ENCODE data around the gene SIRT4. TPM values are rescaled to one million over a fixed set of nuclear protein-coding genes. Genes with fewer than 3 reads are reported as not detected.

The SIRT4 gene
- total RNA-seq, 1 experiment from 2014 or later = 0.61 TPM

- in situ Hi-C loops (cut with HindIII; ENCODE audit: low pct_unique_long_range_greater_than_20kb, low sequenced_read_pairs) = no loop called here
- no peak for DNase-seq (ENCODE audit: low read depth)
Measured at GRCh38 chr12:120353556-120354317, 51.6 kb downstream of the SIRT4 start.

GRCh38 chr12:120356567-120357030 is 54.5 kb downstream of the SIRT4 start:
- peak; percentile 92 for DNase-seq (ENCODE audit: low read depth)

GRCh38 chr12:120357104-120357503 is 55.0 kb downstream of the SIRT4 start:
- no peak for DNase-seq (ENCODE audit: low read depth)
- in situ Hi-C loops (cut with HindIII; ENCODE audit: low pct_unique_long_range_greater_than_20kb, low sequenced_read_pairs) = no loop called here

More at GRCh38 chr12:120356567-120357030, 54.5 kb downstream of the SIRT4 start:
- in situ Hi-C loops (cut with HindIII; ENCODE audit: low pct_unique_long_range_greater_than_20kb, low sequenced_read_pairs) = no loop called here

GRCh38 chr12:120358412-120359100 is 56.4 kb downstream of the SIRT4 start:
- in situ Hi-C loops (cut with HindIII; ENCODE audit: low pct_unique_long_range_greater_than_20kb, low sequenced_read_pairs) = no loop called here

GRCh38 chr12:120359128-120359527 is 57.0 kb downstream of the SIRT4 start:
- in situ Hi-C loops (cut with HindIII; ENCODE audit: low pct_unique_long_range_greater_than_20kb, low sequenced_read_pairs) = no loop called here
- no peak for DNase-seq (ENCODE audit: low read depth)

More at GRCh38 chr12:120358412-120359100, 56.4 kb downstream of the SIRT4 start:
- no peak for DNase-seq (ENCODE audit: low read depth)

GRCh38 chr12:120361506-120362208 is 59.5 kb downstream of the SIRT4 start:
- DNase-seq (ENCODE audit: low read depth) = no peak
- in situ Hi-C loops (cut with HindIII; ENCODE audit: low pct_unique_long_range_greater_than_20kb, low sequenced_read_pairs) = no loop called here

Other genes with a start within 250 kb of the SIRT4 start
- 36.4 and 43.5 TPM in 2 replicates for gene RAB35, start 185.6 kb upstream of the SIRT4 start, total RNA-seq (2014; rRNA removed; shearing (Covaris generic); ENCODE audit: low replicate concordance)
- gene GCN1, start 107.6 kb upstream of the SIRT4 start, total RNA-seq (2014; rRNA removed; shearing (Covaris generic); ENCODE audit: low replicate concordance) = 44.3 and 51.5 TPM in 2 replicates
- gene RPLP0, start 101.2 kb upstream of the SIRT4 start, total RNA-seq (2014; rRNA removed; shearing (Covaris generic); ENCODE audit: low replicate concordance) = 5,858 and 6,047 TPM in 2 replicates
- gene PXN, start 36.6 kb upstream of the SIRT4 start, total RNA-seq (2014; rRNA removed; shearing (Covaris generic); ENCODE audit: low replicate concordance) = 8.2 and 28.8 TPM in 2 replicates
- gene RNU4-2, start 10.4 kb upstream of the SIRT4 start, total RNA-seq (2014; rRNA removed; shearing (Covaris generic); ENCODE audit: low replicate concordance) = not detected in 2 replicates
- not detected in 2 replicates for gene RNU4-1, start 9.1 kb upstream of the SIRT4 start, total RNA-seq (2014; rRNA removed; shearing (Covaris generic); ENCODE audit: low replicate concordance)
- gene PLA2G1B, start 25.5 kb downstream of the SIRT4 start, total RNA-seq (2014; rRNA removed; shearing (Covaris generic); ENCODE audit: low replicate concordance) = not detected in 2 replicates
- 0.29 TPM in 1 of 2 replicates, not detected in the other for gene MSI1, start 66.8 kb downstream of the SIRT4 start, total RNA-seq (2014; rRNA removed; shearing (Covaris generic); ENCODE audit: low replicate concordance)
- 793 and 854 TPM in 2 replicates for gene COX6A1, start 135.8 kb downstream of the SIRT4 start, total RNA-seq (2014; rRNA removed; shearing (Covaris generic); ENCODE audit: low replicate concordance)
- 75.7 and 92.8 TPM in 2 replicates for gene TRIAP1, start 144.1 kb downstream of the SIRT4 start, total RNA-seq (2014; rRNA removed; shearing (Covaris generic); ENCODE audit: low replicate concordance)
- gene GATC, start 144.1 kb downstream of the SIRT4 start, total RNA-seq (2014; rRNA removed; shearing (Covaris generic); ENCODE audit: low replicate concordance) = 24.9 and 36.8 TPM in 2 replicates
- 336 and 419 TPM in 2 replicates for gene SRSF9, start 167.4 kb downstream of the SIRT4 start, total RNA-seq (2014; rRNA removed; shearing (Covaris generic); ENCODE audit: low replicate concordance)
- 551 and 600 TPM in 2 replicates for gene DYNLL1, start 193.8 kb downstream of the SIRT4 start, total RNA-seq (2014; rRNA removed; shearing (Covaris generic); ENCODE audit: low replicate concordance)
- 19.3 and 35.9 TPM in 2 replicates for gene COQ5, start 226.8 kb downstream of the SIRT4 start, total RNA-seq (2014; rRNA removed; shearing (Covaris generic); ENCODE audit: low replicate concordance)
- 59.8 and 79.9 TPM in 2 replicates for gene RNF10, start 232.0 kb downstream of the SIRT4 start, total RNA-seq (2014; rRNA removed; shearing (Covaris generic); ENCODE audit: low replicate concordance)

Measured in Caki2 (cell line).